Measurements from ENCODE around the gene ENPP4.
A peak's percentile ranks its signal among the peaks of the same experiment; 100 is the strongest.
"Not testable (repeated sequence)": the region's sequence is repeated elsewhere in the genome, so short reads cannot be mapped to it uniquely, and the experiment has no call there.

Gene ENPP4

GRCh38 chr6:46129629-46130511 is at the start of gene ENPP4:
Gene ENPP4, plus strand, starts transcription at chr6:46129989. Its CDS starts 9,595 bp downstream, at chr6:46139584.
- peak; percentile 60 for DNase-seq

GRCh38 chr6:46080111-46080510 is 49.7 kb upstream of the ENPP4 start:
- DNase-seq = no peak

- not testable (repeated sequence) for DNase-seq
These were observed 44.1 kb upstream of the ENPP4 start for GRCh38 chr6:46085688-46086087.

- peak; percentile 52 for DNase-seq
These were observed 39.4 kb upstream of the ENPP4 start for GRCh38 chr6:46090115-46091079.

- DNase-seq = no peak
These were observed 38.7 kb upstream of the ENPP4 start for GRCh38 chr6:46091080-46091478.

GRCh38 chr6:46095251-46095650 is 34.5 kb upstream of the ENPP4 start:
- DNase-seq = no peak

- no peak for DNase-seq
These were observed 32.4 kb upstream of the ENPP4 start for GRCh38 chr6:46097366-46097765.

GRCh38 chr6:46098678-46099077 is 31.1 kb upstream of the ENPP4 start:
- DNase-seq = no peak

- DNase-seq = no peak
These were observed 29.8 kb upstream of the ENPP4 start for GRCh38 chr6:46099952-46100351.

- no peak for DNase-seq
These were observed 27.7 kb upstream of the ENPP4 start for GRCh38 chr6:46102123-46102522.

- no peak for DNase-seq
These were observed 26.2 kb upstream of the ENPP4 start for GRCh38 chr6:46103441-46104115.

GRCh38 chr6:46104209-46104608 is 25.6 kb upstream of the ENPP4 start:
- no peak for DNase-seq

- DNase-seq = no peak
These were observed 24.2 kb upstream of the ENPP4 start for GRCh38 chr6:46105568-46105967.

GRCh38 chr6:46113370-46113769 is 16.4 kb upstream of the ENPP4 start:
- no peak for DNase-seq

GRCh38 chr6:46115634-46116033 is 14.2 kb upstream of the ENPP4 start:
- DNase-seq = no peak

- no peak for DNase-seq
These were observed 13.5 kb upstream of the ENPP4 start for GRCh38 chr6:46116289-46116688.

- DNase-seq = no peak
These were observed 11.6 kb upstream of the ENPP4 start for GRCh38 chr6:46118157-46118556.

- DNase-seq = no peak
These were observed 11.0 kb upstream of the ENPP4 start for GRCh38 chr6:46118836-46119235.

GRCh38 chr6:46119679-46120078 is 10.1 kb upstream of the ENPP4 start:
- DNase-seq = not testable (repeated sequence)

GRCh38 chr6:46128476-46128875 is 1.3 kb upstream of the ENPP4 start:
- DNase-seq = no peak

GRCh38 chr6:46129291-46129628 is 529 bp upstream of the ENPP4 start:
- DNase-seq = no peak

GRCh38 chr6:46130666-46131065 is 877 bp downstream of the ENPP4 start:
- DNase-seq = no peak

- DNase-seq = not testable (repeated sequence)
These were observed 1.5 kb downstream of the ENPP4 start for GRCh38 chr6:46131291-46131690.
